HG02642 (cell line): ENCODE data around the gene C14orf180.

Experiments
- ATAC-seq: cut with Tn5 transposase; IDR thresholded peaks from one replicate; pipeline ENCODE4 v1.9.1; 2021; ENCODE audit warnings: mild to moderate bottlenecking; ENCODE audit not compliant: unreplicated experiment, poor library complexity

Gene C14orf180

DNA sequence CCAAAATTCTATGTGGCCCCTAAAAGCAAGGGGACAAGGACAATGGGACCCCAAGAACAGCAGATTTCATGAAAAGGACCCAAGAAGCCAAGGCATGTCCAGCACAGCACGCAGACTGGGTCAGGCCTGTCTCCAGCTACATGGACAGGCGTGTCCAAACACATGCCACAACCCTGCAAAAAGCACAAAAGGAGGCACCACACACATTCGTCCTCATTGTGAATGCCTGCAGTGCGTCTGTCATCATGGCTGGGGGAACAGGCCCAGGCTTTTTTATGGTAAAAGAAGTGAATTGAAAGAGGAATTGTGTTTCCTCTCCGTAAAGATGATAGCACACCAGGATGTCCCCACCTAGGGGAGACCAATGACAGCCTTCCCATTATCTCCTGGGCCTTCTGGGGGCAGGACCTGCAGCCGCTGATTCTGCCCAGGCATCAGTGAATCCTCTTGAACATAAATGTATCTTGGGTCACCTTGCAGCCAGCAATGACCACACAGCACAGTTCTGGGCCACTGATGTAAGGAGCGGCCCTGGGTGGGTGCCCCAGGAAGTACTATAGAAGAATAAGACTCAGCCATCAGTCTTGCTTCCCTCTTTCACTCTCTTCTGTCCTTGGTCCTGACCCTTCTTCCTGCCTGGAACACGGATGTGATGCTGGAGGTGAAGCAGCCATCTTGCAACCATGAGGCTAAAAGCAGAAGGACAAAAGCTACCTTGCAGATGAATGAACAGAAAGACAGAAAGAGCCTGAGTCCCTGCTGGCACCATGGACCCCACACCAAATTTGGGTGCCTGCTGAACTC is 29.8 kb upstream of the C14orf180 start:
- ATAC-seq, result no peak

GRCh38 chr14:104550340-104550860 is 29.2 kb upstream of the C14orf180 start:
- no peak for ATAC-seq

DNA sequence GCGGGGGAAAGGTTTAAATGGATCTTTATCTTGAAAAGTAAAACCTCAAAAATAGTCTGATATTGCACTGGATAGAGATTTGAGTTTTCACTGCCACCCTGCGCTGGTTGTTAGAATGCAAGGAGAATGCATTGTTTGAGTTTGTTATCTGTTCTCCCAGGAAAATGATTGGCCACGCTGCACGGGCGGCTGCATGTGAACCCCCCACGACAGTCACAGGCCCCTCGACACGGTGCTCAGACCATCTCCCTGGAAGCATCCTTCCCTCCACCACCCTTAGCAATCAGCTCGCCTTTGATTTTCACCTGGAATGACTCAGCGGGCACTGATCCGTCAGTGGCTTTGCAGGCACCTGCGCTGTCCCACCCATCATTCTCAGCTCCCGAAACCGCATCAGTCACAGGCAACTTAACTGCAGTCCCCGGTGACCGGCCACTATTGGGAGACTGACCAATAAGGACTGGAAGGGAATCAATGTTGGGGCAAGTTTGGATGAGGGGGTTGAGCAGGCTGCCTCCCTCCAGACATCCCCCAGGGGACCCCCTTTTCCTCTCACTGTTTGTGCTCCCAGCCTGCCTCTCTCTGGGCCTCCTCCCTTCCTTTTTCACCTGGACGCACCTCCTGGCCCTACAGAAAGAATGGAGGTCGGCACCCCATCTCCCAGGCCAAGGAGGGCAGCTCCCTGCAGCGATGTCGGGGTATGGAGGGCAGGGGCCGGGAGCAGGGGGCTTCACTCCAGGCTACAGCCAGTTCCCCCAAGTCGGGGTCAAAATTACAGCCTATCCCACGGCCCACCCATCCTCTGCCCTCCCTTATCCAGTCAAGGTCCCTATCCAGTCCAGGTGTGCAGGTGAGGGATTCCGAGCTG is 28.5 kb upstream of the C14orf180 start:
- no peak for ATAC-seq

DNA sequence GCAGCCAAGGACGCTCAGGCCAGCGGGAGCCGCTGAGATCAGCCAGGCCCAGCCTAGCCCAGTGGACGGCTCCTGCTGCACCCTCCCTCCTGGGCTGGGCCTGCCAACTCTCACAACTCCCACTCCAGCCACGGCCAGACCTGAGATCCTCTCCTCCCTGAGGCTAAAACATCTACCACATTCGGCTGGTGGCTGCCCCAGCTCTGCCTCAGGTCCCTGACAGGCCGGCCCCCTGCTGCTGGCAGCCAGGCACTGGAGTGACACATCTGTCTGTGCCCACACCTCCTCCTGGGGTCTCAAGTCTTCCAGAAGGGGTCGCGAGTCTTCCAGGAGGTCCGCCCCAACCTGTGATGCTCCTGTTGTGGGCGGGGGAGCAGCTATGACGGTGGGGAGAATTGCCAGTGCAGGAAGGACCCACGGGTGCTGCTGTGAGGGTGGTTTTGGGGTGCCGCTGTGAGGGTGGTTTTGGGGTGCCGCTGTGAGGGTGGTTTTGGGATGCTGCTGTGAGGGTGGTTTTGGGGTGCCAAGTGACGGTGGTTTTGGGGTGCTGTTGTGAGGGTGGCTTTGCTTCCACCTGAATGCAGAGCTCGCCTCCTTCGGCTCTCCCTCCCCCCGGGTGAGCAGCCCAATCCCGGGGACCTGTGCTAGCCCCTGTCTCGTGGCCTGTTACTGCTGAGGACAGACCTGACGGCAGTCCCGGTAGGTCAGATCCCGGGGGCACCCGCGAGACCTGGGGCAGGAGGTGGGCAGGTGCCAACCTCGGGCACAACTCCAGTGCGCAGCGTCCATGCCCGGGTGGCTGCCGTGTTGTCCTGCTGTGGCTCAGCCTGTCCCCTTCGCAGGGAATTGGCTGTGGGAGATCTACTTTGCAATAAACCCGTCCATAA is 27.5 kb upstream of the C14orf180 start:
- no peak for ATAC-seq

DNA sequence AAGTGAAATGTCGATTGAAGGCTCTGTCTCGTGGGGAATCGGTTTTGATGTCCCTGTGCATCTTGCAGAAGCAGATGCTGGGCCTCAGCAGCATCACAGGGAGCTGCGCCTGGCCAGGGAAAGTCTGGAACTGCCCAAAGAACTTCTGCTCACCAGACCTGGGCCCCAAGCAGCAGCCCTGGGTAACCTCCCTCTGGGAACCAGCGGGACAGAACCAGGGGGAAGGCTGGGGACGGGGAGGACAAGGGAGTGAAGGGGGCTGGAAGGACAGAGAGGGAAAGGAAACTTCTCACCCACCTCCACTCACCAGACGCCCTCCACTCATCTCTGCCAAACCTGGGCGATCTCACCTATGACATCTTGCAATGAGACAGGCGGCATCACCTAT is 26.8 kb upstream of the C14orf180 start:
- no peak for ATAC-seq

- ATAC-seq, result no peak
These were observed 26.1 kb upstream of the C14orf180 start for GRCh38 chr14:104553166-104554087.

DNA sequence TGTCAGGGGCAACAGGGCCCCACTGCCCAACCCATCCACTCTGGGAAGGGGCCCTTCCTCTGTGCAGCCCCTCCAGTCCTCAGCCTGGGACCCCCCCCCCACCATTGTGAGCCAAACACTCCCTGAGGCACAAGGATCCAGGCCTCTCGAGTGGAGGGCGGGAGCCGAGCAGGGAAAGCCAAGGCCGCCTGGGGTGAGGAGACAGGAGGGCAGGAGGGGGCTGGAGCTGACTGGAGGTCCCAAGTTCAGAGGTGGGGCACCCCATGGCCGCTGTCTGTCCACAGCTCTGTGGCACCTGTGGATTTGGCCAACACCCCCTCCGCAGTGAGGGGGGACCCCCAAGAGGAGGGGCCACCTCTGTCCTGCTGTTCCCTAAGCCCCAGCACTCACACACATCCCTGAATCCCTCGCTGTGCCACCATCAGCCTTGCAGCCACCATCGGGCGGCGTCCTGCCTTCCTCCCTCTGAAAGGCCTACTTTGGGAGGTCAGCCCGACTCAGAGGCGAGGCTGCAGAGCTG is 25.4 kb upstream of the C14orf180 start:
- no peak for ATAC-seq

DNA sequence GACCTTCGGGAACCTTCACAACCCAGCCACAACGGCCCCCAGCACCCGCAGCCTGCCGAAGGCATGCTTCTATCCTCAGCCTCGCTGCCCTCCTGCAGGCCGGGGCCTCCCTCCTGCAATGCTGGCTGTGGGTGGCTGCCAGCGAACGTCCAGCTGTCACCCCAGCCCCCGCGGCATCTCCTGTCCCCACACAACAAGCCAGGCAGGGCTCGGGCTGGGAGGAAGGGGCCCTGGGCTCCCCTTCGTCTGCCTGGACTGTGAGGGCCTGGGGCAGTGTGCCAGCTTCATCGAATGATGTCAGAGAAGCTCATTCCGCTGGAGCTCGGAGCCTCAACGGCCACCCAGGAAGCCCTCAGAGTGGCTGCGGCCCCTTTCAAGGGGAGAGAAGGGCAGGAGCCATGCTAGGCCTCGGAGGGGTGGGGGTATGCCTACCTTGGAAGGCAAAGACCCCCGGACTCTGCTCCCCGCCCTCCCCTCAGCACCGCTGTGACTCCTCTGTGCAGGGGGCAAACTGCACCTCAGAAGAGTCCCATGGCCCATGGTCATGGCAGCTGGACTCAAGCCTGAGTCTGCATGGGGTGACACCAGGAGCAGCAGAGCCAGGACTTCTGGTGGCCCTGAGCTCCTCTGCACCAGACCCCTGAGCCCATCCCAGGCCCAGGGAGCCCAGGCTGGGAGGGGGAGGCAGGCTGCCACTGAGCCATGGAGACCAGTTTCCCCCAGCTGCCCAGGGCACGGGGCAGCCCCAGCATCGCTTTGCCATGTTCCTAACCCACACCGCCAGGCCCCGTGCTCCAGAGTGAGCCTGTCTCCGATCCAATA is 24.7 kb upstream of the C14orf180 start:
- no peak for ATAC-seq

DNA sequence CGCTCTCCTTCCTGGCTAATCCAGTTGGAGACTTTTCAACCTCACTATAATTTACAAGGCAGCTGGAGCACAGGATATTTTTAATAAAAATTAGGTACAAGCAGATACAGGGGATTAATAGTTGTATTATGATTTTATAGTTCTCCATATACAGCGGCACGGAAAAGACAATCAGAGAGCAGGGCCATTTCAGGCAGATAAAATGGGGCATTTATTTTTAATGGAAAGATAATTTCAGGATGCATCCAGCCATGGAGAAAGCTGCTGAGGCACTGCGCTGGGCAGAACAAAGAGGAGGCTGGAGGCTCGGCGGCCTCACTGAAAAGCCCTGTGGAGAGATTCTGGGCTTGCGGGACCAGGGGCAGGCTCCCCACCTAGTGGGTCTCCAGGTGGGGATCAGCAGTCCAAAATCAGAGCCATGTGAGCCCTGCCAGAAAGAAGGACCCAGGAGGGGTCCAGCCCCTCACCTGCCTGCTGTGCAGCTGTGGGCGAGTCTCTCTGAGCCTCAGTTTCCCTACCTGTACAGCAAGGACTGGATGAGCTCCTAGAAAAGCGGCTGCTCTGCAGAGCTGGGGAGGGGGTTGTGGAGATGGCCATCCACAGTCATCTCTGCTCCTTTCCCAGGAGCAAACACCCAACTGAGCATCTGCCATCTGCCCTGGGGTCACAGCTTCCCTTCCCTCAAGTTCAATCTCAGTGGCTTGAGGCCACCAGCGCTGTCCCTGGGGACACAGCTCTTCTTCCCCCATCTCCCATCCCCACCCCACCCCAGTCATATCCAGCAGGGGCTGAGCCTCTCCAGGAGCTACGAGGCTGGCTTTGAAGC is 23.9 kb upstream of the C14orf180 start:
- no peak for ATAC-seq

GRCh38 chr14:104556256-104557021 is 23.1 kb upstream of the C14orf180 start:
- no peak for ATAC-seq

DNA sequence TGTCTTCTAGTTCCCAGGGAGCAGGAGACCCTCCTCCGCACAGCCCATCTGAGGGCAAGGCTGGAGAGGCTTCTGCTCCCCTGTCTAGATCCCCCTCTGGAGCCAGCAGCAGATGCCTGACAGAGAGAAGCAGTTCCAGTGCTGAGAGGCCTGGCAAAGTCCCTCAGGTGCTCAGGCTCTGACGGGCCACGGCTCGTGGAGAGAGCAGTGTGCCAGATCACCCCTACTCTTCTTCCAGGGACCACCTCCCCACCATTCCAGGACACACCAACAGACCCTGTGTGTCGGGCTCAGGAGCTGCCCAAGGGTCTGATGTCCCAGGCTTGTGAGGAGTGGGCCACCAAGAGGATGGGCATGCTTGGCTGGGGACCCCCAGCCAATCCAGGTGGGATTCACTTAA is 22.5 kb upstream of the C14orf180 start:
- ATAC-seq, result no peak

DNA sequence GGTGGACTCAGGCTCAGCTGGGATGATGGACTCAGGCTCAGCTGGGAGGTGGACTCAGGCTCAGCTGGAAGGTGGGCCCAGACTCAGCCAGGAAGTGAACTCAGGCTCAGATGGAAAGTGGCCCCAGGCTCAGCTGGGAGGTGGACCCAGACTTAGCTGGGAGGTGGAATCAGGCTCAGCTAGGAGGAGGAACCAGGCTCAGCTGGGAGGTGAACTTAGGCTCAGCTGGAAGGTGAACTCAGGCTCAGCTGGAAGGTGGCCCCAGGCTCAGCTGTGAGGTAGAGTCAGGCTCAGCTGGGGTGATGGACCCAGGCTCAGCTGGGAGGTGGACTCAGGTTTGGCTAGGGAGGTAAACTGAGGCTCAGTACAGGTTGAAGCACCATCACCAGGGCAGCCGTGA is 21.8 kb upstream of the C14orf180 start:
- ATAC-seq, result no peak

DNA sequence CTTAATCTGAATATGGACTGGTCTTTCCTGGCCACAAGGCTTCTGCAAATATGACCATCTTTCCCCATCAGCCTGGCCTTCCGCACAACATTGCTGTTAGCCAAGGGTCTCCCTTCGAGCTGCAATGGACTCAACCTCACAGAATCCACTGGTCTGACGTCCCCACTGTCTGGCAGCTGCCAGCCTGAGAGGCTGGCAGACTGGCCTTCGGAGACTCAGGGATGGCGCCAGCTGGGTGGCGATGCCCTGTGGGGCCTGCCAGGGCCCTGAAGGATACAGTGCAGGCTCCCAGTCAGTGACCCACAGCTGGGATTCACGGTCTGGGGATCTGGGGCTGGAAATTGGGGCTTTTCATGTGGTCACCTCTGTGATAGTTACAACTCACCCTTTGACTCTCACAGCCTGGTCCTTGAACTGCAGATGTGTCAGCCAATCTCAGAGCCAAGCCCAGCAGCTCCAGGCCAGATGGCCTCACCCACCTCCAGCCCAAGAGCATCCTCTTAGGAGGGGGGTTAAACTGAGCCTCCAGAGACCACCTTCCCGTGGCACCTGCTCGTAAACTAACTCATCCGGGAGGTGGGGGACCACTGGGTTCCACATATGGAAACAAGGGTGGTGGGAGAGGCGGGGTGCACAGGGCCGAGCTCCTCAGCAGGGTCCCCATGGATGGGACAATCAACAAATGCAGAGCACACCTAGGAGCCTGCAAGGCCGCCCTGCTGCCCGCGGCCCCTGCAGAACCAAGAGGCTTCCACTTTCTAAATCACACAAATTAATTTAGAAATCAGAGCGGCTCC is 21.1 kb upstream of the C14orf180 start:
- no peak for ATAC-seq

GRCh38 chr14:104559028-104559803 is 20.3 kb upstream of the C14orf180 start:
- no peak for ATAC-seq
